Measurements from ENCODE around the gene SND1.

SND1 gene

DNA sequence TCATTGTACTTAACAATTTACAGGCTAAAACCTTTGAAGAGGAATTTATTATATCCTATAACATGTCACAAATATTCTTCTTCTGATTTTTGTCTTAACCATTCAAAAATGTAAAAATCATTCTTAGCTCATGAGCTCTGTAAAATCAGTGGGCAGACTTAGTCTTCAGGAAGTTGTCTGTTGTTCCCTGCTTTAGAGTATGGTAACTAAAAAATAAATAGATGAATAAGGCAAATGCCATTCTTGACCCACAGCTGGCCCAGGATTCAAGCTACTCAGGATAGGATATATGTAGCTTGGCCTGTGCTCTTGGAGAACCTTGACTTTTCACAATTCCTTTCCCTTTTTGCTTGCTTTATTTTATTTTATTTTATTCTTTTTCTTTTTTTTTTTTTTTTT, 327.7 kb downstream of the SND1 start:
- no peak for DNase-seq

DNA sequence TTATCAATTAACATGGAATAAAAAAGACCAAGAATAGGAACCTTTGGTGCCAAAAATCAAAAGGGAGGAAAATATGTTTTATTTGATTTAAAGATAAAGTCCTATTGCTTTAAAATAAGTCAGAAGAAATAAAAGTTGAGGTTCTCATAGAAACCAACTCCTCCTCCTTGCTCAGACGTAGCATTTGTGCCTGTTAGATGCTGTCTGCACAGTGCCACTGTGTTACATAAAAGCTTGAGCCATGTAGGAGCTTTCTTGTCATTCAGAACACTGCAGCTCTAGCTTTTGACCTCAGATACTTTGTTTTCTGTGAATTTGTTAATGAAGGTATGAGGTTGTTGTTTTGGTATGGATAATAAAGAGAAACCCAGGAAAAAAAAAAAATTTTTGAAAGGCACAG, 328.9 kb downstream of the SND1 start:
- no peak for DNase-seq

DNA sequence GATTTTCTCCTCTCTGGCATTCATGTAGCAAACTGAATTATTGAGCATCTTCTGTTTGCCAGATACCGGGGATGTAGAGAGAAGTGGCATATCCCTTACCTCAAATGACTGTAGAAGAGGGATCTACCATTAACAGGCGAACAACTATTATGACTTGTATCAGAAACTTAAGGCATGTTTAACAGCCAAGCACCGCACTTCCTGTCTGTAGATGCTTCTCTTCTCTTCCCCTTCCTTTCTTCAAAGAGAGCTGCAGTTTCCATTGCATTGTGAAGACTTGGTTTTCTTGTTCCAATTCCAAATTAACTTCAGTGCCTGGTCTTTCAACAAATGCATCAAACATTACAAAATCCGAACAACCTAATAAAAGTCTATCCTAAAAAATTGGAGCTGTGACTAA, 330.0 kb downstream of the SND1 start:
- no peak for DNase-seq

- DNase-seq: no peak
Observed at GRCh38 chr7:127983804-127984332, 331.9 kb downstream of the SND1 start.

- no peak for DNase-seq
Observed at GRCh38 chr7:127986581-127987521, 334.9 kb downstream of the SND1 start.

GRCh38 chr7:127988751-127989150, 336.8 kb downstream of the SND1 start:
- DNase-seq: no peak

- DNase-seq: no peak
Observed at GRCh38 chr7:127993317-127993716, 341.3 kb downstream of the SND1 start.

DNA sequence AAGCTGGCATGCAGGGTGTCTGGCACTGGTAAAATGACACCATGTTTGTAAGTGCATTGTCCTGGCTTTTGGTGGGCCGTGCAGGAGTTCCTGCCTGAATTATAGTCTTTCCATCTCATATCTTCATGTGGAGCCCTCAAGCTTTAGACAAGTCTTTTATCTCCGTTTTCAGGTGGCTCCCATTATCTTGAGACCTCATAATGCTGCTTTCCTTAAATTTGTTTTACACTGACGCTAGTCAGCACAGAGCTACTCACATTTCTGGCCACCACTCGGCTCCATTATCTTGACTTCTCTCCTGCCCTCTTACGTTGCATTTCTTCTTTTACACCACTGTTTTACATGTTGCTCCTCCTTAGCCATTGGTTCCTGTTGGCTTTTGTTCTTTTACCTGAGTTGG, 342.0 kb downstream of the SND1 start:
- no peak for DNase-seq

DNA sequence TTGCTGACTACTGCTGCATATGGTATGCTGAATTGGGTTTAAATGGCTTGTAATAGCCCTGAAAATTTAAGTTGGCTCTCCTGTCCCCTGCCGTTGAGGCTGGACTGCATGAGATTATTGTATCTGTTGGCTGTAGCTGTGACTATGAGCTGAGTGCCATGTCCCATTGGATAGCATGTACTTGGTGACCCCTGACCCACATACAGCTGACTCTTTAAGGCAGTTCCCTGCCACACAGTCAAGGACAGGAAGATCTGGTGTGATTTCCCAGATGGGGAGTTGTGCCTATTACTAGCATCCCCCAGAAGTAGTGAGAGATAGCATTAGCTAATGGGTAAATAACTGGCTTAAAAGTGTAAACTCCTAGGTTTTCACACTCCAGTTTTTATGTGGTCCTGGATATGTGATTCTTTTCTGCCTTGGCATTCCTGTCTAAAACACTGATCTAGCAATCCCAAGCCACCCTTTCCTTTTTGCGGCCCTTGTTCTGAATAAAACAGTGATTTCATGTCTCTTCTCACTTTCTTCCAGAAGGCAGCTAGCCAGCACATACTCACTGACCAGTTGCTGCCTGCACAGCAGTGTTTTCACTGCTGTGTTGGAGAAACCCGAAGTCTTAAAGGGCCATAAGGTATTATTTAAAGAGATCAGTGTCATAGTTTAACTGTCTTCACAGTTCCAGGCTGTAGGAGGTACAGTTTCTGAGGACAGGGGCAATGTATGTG, 343.3 kb downstream of the SND1 start:
- DNase-seq: peak; percentile 62

- no peak for DNase-seq
Observed at GRCh38 chr7:127995881-127996215, 343.9 kb downstream of the SND1 start.

DNA sequence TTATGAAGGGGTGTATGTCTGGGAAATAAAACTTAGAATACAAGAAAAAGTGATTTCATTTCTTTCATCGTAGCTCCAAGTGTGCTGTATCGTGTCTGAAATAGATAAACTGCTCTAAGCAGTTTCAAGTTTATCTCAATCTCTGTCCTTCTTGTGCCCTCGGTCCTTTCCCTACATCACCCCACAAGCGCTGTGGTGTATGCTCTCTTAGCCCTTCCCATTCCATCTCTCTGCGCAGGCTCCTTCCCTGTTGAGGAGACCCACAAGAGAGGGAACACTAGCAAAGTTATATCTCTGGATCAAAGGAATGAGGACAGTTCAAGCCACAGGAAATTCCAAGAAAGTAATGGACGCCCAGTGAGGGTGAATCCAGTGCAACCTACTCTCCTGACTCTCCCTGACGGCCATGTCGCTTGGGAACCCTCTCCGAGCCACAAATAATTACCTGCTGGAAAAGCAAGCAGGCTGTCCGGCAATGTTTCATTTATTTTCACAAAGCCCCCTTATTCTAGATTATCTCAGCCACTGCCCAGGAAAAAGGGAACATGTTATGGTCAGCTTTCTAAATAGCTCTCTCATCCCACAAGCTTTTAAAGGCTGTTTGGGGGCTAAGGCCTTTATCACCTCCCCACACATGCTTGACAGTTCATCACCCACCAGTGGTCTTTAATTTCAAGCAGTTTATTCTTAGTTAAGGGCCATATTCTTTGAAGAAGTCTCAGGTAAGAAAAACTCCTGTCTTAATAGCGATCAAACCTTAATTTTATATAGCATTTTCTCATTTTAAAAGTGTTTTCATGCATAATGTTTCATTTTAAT, 344.5 kb downstream of the SND1 start:
- no peak for DNase-seq

DNA sequence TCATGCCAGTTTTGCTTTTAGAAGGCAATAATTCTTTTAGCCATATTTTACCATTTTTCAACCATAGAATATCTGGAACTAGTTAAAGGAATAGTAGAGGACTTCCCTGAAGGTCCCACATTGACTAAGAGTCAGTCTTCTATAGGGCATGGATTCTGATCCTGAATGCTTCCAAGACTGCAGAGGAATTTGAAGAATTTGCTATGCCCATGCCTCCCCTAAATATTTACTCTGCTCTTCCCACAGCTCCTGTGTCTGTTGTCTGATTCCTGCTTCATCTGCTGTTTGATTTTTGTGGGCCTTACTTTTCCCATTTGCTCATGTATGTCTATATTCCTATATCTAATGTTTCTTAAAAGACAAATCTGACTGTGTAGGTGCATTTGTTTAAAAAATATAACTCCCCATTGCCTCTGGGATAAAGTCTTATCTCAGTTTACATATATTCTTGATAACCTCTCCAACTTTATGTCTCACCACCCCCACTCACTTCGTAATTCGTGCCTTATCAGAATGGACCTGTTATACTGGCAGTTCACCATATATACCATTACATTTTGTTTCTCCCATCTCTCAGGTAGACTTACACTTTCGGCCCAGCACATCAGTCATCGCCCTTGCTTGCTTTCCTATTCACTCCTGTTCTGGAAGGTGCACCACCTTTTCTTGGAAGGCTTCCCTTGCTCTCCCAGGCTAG, 345.4 kb downstream of the SND1 start:
- DNase-seq: no peak

DNA sequence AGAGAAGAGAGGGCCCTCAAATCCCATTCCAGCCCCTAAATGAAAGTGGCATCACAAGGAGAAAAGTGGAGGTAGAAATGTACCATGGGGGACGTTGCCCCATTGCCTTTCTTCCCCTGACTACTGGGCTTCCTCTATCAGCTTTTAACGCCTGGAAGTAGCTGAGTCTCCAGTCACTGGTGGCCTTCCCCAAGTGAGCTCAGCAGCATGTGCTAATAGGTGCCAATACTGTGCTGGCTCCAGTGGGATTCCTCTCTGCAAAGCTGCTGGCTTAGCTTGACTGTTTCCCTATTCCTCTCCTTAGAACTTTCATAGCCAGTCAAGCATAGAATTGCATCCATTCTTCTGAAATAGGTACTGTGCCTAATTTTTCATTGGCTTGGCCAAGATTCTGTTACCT, 346.7 kb downstream of the SND1 start:
- no peak for DNase-seq

GRCh38 chr7:128000048-128000447, 348.1 kb downstream of the SND1 start:
- DNase-seq: no peak

DNA sequence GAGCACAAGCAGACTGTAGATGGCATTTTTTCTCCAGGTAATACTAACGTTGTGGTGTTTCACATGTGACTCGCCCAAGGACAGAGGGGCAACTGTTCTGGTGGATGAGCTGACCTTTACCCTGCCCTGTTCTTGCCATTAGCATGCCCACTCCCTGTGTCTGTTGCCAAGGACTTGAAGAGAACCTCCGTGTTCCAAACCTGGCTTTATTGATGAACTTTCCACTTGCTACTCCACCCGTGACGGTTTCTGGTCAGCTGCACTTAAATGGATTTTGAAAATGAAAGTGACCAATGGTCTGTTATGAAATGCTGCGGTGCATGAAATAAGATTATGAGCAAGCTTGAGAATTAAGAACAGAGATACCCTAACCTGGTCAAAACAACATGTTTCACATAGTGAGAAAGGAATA, 348.9 kb downstream of the SND1 start:
- no peak for DNase-seq

DNA sequence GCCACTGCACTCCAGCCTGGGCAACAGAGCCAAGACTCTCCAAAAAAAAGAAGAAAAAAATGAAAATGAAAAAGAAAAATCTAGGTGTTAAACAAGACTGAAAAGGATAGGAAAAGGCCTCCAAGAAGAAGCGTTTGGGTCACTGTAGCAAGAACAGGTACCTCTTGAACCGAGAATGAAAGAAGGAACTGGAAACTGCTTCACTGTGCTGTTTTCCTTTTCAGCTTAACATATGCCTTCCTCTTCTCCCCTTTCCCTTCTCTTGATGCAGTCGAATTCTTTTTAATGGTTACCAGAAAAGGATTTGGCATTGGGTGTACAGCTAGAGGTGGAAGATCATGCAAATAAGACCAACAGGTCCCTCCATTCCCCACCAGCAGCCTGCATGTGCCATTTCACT, 351.2 kb downstream of the SND1 start:
- DNase-seq: no peak

DNA sequence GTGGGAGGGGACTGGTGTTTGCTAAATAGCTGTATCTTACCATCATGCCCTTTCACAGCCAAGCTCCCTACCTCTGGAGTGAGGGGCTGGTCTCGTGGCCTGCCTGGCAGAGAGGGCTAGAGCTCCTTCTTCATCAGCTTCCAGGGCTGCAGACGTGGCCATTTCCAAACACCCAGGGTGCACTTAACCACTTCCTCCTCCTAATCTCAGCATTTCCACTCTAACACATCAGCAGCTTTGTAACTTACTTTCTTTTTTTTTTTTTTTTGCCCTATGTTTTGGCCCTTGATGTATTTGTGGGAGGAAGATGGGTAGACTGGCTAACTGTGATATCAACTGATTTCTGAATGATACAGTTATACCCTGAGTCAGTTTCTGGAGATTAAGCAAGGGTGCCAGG, 351.8 kb downstream of the SND1 start:
- DNase-seq: no peak

- no peak for DNase-seq
Observed at GRCh38 chr7:128004623-128005022, 352.6 kb downstream of the SND1 start.

DNA sequence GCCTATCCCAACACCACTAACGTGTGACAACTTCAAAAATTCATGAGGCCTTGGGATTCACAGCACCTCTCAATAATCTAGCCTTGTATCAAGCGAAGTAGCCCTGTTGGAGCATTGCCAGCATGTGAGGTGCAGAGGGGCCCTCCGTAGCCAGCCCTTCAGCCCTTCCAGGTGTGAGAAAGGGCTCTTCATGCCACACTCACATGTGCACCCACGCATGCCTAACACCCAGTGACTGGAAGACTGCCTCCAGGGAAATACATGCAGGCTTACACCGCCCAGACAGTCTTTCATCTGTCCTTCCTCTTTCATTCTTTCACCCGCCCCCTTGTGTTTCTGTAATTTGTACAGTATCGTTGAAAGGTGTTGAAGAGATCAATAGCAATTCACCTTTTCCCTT, 353.1 kb downstream of the SND1 start:
- DNase-seq: no peak

GRCh38 chr7:128005759-128006159, 353.8 kb downstream of the SND1 start:
- no peak for DNase-seq

DNA sequence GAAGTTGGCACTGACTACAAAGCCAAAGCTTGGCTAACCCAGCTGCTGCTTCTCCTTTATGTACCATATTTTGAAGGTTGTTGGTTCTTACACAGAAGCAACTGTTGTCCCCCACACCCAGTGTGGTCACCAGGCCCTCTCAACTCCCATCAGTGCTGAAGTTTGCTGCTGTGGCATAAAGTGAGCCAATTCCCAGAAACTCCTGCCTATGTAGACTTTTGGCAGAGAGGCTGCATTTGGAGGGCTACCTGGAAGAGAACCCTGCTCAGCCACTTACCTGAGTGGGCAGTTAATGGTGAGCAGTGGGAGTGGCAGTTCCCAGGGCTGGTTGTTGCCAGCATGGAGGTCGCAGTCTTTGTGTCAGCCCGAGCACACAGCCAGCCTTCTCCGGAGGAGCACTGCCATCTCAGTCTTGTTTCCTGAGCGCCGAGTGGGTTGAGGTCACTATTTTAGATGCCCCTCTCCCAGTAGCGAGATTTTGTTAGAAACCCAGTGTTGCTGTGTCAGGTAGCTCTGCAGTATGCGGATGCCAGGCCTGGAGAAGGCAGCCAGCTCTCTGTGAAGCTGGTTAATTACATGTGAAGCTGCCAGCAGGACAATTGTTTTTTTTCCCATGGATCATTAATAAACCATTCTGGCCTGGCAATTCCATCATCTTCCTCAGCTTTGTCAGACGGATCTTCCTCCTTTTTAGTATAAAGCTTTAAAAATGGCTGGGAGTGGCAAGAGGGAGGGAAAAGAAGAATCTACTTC, 354.7 kb downstream of the SND1 start:
- no peak for DNase-seq

- no peak for DNase-seq
Observed at GRCh38 chr7:128007303-128007680, 355.3 kb downstream of the SND1 start.

All from right hindlimb (tissue), 1 donor.